ENCODE results near the gene MXD4.

MXD4 gene

DNA sequence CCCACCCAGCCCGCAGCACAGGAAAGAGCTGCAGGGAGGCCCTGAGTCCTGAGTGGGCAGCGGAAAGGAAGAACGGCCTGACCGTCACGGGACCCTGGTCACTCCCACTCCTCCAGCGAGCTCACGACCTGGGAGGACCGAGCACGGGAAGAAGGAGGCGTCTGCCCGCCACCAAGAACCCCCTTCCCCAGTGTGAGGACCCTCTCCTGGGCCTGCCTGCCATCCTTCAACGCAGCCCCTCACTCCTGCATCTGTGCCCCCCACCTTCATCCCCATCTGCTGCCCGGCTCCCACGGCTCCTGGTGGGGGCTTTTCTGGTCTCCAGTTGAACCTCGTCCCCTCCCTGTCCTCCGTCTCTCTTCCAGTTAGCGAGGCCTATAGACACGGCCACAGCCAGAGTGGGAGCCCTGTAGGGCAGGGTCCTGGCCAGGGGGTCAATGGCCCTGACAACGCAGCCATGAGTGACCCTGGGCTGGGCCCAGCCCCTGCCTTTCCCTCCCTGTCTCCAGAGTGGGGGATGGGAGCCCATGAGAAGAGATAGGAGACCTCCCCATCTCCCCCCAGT lies 41.3 kb upstream of the MXD4 start:
- in situ Hi-C loops (cut with MboI; ENCODE audit: low pct_unique_long_range_greater_than_20kb, low sequenced_read_pairs, unreplicated experiment) = no loop called here
- TF ChIP-seq CTCF (IDR thresholded peaks at IDR 0.05; ENCODE audit: extremely low read depth, insufficient read depth, missing control alignments) = no peak
- DNase-seq (ENCODE audit: low spot score) = no peak

GRCh38 chr4:2302387-2303119 lies 40.6 kb upstream of the MXD4 start:
- in situ Hi-C loops (cut with MboI; ENCODE audit: low pct_unique_long_range_greater_than_20kb, low sequenced_read_pairs, unreplicated experiment) = no loop called here
- no peak for TF ChIP-seq CTCF (IDR thresholded peaks at IDR 0.05; ENCODE audit: extremely low read depth, insufficient read depth, missing control alignments)
- no peak for DNase-seq (ENCODE audit: low spot score)

GRCh38 chr4:2301806-2302205 lies 39.9 kb upstream of the MXD4 start:
- no peak for DNase-seq (ENCODE audit: low spot score)
- no peak for TF ChIP-seq CTCF (IDR thresholded peaks at IDR 0.05; ENCODE audit: extremely low read depth, insufficient read depth, missing control alignments)
- in situ Hi-C loops (cut with MboI; ENCODE audit: low pct_unique_long_range_greater_than_20kb, low sequenced_read_pairs, unreplicated experiment) = no loop called here

GRCh38 chr4:2301225-2301642 lies 39.3 kb upstream of the MXD4 start:
- in situ Hi-C loops (cut with MboI; ENCODE audit: low pct_unique_long_range_greater_than_20kb, low sequenced_read_pairs, unreplicated experiment) = no loop called here
- no peak for TF ChIP-seq CTCF (IDR thresholded peaks at IDR 0.05; ENCODE audit: extremely low read depth, insufficient read depth, missing control alignments)
- DNase-seq (ENCODE audit: low spot score) = no peak

DNA sequence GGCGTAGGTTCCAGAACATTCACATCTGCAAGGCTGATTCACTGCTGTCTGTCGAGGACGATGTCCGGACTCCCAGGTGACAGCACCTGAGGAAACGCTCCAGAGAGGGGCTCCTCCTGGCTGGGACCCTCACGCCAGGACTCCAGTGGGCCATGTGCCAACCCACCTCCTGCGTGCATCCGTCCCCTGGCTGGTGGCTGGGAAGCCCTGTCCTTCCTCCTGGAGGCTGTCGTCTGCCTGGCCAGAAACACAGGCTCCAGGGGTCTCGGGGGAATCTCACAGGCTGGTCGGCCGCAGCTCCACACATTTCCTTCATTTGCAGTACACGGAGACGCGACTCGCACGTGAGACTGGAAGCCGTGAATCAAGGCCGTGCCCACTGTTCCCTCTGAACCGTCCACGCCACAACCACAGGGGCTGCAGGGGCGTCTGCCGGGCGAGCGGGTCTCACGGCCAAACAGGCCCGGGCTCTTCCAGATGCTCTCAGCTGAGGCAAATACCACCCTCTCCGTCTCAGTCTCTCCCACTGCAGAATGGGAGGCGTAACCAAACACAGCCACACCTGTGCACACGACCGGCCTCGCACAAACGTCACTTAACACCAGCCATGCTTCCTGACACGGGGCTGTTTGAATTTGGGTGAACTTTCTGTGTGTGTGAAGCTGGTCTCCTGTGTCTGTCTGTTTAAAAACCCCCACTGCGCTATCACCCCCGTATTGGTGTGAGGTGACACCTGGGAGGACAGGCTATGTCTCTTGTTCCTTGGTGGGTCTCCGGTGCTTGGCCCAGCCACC lies 38.7 kb upstream of the MXD4 start:
- in situ Hi-C loops (cut with MboI; ENCODE audit: low pct_unique_long_range_greater_than_20kb, low sequenced_read_pairs, unreplicated experiment) = no loop called here
- DNase-seq (ENCODE audit: low spot score) = no peak
- no peak for TF ChIP-seq CTCF (IDR thresholded peaks at IDR 0.05; ENCODE audit: extremely low read depth, insufficient read depth, missing control alignments)

DNA sequence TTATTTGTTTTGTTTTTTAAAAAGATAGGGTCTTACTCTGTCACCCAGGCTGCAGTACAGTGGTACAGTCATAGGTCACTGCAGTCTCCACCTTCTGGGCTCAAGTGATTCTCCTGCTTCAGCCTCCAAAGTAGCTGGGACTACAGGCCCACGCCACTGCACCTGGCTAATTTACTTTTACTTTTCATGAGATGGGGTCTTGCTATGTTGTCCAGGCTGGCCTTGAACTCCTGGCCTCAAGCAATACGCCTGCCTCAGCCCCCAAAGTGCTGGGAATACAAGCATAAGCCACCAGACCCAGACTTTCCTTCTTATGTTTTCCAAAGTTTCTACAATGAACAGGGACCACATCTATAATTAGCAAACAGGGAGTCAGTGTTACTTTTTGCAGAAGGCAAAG lies 37.9 kb upstream of the MXD4 start:
- TF ChIP-seq CTCF (IDR thresholded peaks at IDR 0.05; ENCODE audit: extremely low read depth, insufficient read depth, missing control alignments) = no peak
- DNase-seq (ENCODE audit: low spot score) = no peak
- in situ Hi-C loops (cut with MboI; ENCODE audit: low pct_unique_long_range_greater_than_20kb, low sequenced_read_pairs, unreplicated experiment) = no loop called here

Measured in GM13977 (cell line).